CD4-positive, alpha-beta memory T cell (primary cell): ENCODE measurements around the gene PNP. TPM values are rescaled to one million over a fixed set of nuclear protein-coding genes. Genes with fewer than 3 reads are reported as not detected.
"Not testable (repeated sequence)": the region's sequence is repeated elsewhere in the genome, so short reads cannot be mapped to it uniquely, and the experiment has no call there.

Source experiments
- CTCF ChIA-PET: fragments of 350-600 bp; sonication (Branson Sonifier 250); formaldehyde crosslinking; loops from one replicate; lab custom pipeline; 2021; ENCODE audit warnings: inconsistent platforms; ENCODE audit not compliant: partially characterized antibody; lab: Charles Lee
- POLR2A ChIA-PET: fragments of 350-600 bp; sonication (Branson Sonifier 250); formaldehyde crosslinking; loops from one replicate; lab custom pipeline; 2021; ENCODE audit not compliant: partially characterized antibody; lab: Charles Lee
- DNase-seq, 5 donors: peaks; one replicate each; pipeline versions ENCODE4 v3.0.0 to v3.0.0-alpha.2; 2020 to 2022; ENCODE audit warnings: mixed read lengths in 1 of 5
- H3K27ac ChIP-seq: one replicate; pipeline ENCODE4 v1.7.0; 2013; ENCODE audit warnings: low read depth, low read length
- H3K27me3 ChIP-seq: 2 replicates; pipeline ENCODE4 v1.7.0; 2013; ENCODE audit warnings: mild to moderate bottlenecking, low read length, moderate library complexity; ENCODE audit not compliant: insufficient read depth
- H3K36me3 ChIP-seq: 2 replicates; pipeline ENCODE4 v1.7.0; 2013; ENCODE audit warnings: mild to moderate bottlenecking, low read length, moderate library complexity; ENCODE audit not compliant: insufficient read depth
- H3K4me1 ChIP-seq: 2 replicates; pipeline ENCODE4 v1.7.0; 2013; ENCODE audit warnings: mild to moderate bottlenecking, low read length, moderate library complexity; ENCODE audit not compliant: insufficient read depth
- H3K4me3 ChIP-seq, 2 donors: one replicate each; pipeline ENCODE4 v1.7.0; 2013; ENCODE audit warnings: low read length in 2 of 2, mild to moderate bottlenecking in 1 of 2
- H3K9me3 ChIP-seq, 2 donors: one replicate each; pipeline ENCODE4 v1.7.0; 2013; ENCODE audit warnings: low read length in 2 of 2, control low read depth in 1 of 2; ENCODE audit not compliant: control insufficient read depth in 1 of 2
- H3K27ac Mint-ChIP-seq, 7 donors: one replicate each; pipeline ENCODE4 v1.8.0; 2020 to 2021; ENCODE audit warnings: mixed read lengths in 7 of 7, mild to moderate bottlenecking in 6 of 7, inconsistent platforms in 3 of 7, moderate library complexity in 3 of 7
- H3K27me3 Mint-ChIP-seq, 2 donors: one replicate each; pipeline ENCODE4 v1.8.0; 2020 to 2021; ENCODE audit warnings: mixed read lengths in 2 of 2
- H3K36me3 Mint-ChIP-seq, 2 donors: one replicate each; pipeline ENCODE4 v1.8.0; 2020 to 2021; ENCODE audit warnings: mixed read lengths in 2 of 2, inconsistent platforms in 1 of 2, mild to moderate bottlenecking in 1 of 2
- H3K4me1 Mint-ChIP-seq, 4 donors: one replicate each; pipeline ENCODE4 v1.8.0; 2020 to 2021; ENCODE audit warnings: mixed read lengths in 4 of 4, mild to moderate bottlenecking in 1 of 4
- H3K4me3 Mint-ChIP-seq, 8 donors: one replicate each; pipeline ENCODE4 v1.8.0; 2020 to 2021; ENCODE audit warnings: mixed read lengths in 8 of 8, mild to moderate bottlenecking in 7 of 8, moderate library complexity in 6 of 8, inconsistent platforms in 3 of 8
- H3K9me3 Mint-ChIP-seq, 8 donors: one replicate each; pipeline ENCODE4 v1.8.0; 2020 to 2021; ENCODE audit warnings: mixed read lengths in 8 of 8, mild to moderate bottlenecking in 5 of 8, inconsistent platforms in 3 of 8, moderate library complexity in 1 of 8
- intact Hi-C: fragments of 100-400 bp; cut with micrococcal nuclease; formaldehyde crosslinking; loops from one replicate; pipeline ENCODE4 v1.15.1; 2023
- polyA plus RNA-seq, 2 donors: library from polyadenylated mRNA; unstranded; fragments of 300-500 nt; fragmentation: Illumina TruSeq; gene quantifications; one replicate each; pipeline ENCODE4 v1.2.3, GENCODE V29; 2021
- total RNA-seq, 2 experiments: library from RNA; stranded (reverse); gene quantifications; one replicate each; pipeline ENCODE4 v1.2.3, GENCODE V29; 2021

Gene PNP
- total and polyA plus RNA-seq, 4 experiments from 2014 or later = 53.8 to 108 (median 103) TPM

DNA sequence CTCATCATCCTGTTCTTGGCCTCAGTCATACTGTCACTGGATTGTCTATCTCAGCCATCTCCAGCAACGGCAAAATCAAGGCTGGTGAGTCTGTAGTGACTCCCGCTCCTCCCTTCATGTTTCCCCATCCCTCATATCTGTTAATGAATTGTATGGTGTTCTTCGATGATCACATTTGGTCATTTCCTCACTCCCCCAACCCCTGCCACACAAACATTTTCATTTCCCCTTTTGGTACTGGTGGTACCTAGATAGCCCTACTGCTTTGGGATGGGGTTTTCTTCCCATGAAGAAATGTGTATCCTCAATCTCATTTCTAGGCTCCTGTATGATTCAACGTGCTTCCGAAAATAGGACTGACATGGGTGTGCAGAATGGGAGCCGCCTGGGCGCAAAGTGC is 30.5 kb upstream of the PNP start:
- H3K27me3 ChIP-seq = no peaks in the 10 kb centered on the region
- peaks cover 17% of the 10 kb centered on the region for H3K4me1 ChIP-seq
- H3K4me3 ChIP-seq = no peak overlapping the region
- no peaks in the 10 kb centered on the region for H3K9me3 ChIP-seq
- Mint-ChIP-seq H3K9me3 (no peaks in the 10 kb centered on the region), H3K4me1 (peaks cover 9 to 27% (median 15%) of the 10 kb centered on the region in 4 donors), H3K36me3 (peaks cover 1 to 4% of the 10 kb centered on the region in 2 donors), H3K27ac (no peak overlapping the region), H3K27me3 (no peaks in the 10 kb centered on the region), H3K4me3 (no peak overlapping the region)
- CTCF ChIA-PET = interaction anchor here (1.3 kb wide), 1 partner anchor 23 kb away, joined by 4 read pairs; no protein-coding TSS in a partner anchor
- intact Hi-C loops = no loop called here
- H3K36me3 ChIP-seq = no peaks in the 10 kb centered on the region
- no peak overlapping the region for H3K27ac ChIP-seq
- DNase-seq = no peak
- POLR2A ChIA-PET = no interaction called here

DNA sequence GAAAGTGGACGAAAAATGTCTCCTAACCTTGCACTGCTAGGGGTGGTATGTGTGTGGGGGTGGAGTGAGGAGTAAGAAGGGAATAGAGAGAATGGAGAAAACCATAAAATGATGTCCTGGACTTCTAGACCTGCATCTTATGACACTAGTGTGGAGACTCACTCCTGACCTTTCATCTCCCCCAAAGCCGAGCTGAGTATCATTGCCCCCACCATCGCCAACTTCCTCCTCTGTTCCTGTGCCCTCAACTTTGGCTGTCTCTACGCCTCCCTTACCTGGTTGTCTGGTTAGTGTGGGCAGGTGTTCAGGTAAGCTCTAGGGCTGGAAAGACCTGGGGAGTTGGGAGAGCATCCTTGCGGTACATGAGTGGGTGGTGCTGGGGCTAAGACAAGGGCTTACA is 28.7 kb upstream of the PNP start:
- no peaks in the 10 kb centered on the region for H3K9me3 ChIP-seq
- peak overlapping the region in 2 of 7 donors; percentile 53 to 89 for H3K27ac Mint-ChIP-seq
- H3K27ac ChIP-seq = no peak overlapping the region
- intact Hi-C loops = no loop called here
- H3K36me3 ChIP-seq = no peaks in the 10 kb centered on the region
- no peaks in the 10 kb centered on the region for H3K27me3 Mint-ChIP-seq
- no peak for DNase-seq
- H3K4me3 ChIP-seq = no peak overlapping the region
- peaks cover 9 to 27% (median 15%) of the 10 kb centered on the region in 4 donors for H3K4me1 Mint-ChIP-seq
- H3K36me3 Mint-ChIP-seq = peaks cover 1 to 4% of the 10 kb centered on the region in 2 donors
- POLR2A ChIA-PET = interaction anchor here (0.5 to 2.9 kb wide), 2 partner anchors 14 to 776 kb away, joined by 3 to 9 read pairs; partner anchors contain the start of genes APEX1 and OSGEP
- CTCF ChIA-PET = interaction anchor here (3.1 kb wide), 1 partner anchor 25 kb away, joined by 14 read pairs; no protein-coding TSS in a partner anchor
- no peaks in the 10 kb centered on the region for H3K9me3 Mint-ChIP-seq
- no peaks in the 10 kb centered on the region for H3K27me3 ChIP-seq
- peaks cover 17% of the 10 kb centered on the region for H3K4me1 ChIP-seq
- H3K4me3 Mint-ChIP-seq = peak overlapping the region in 1 of 8 donors; percentile 27

DNA sequence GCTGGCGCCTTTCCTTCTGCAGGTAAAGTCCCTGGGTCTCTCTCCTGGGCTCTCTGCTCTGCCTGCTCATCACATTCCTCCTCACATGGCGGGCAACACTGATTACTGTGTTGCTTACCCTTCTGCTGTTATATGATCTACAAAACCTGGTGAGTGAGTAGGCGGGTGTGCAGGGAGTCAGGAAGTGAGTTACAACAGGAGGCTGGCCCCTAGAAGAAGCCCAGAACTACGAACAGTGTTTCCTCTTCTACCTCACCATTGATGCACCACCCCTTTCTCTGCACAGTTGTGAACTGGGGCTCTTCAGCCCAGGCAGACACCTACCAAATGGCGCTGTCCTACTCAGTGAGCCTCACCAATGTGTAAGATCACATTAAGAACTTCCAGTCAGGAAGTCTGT is 28.3 kb upstream of the PNP start:
- Mint-ChIP-seq H3K4me1 (peaks cover 9 to 27% (median 15%) of the 10 kb centered on the region in 4 donors), H3K4me3 (peak overlapping the region in 4 of 8 donors; percentile 14 to 68 (median 35)), H3K36me3 (peaks cover 1 to 4% of the 10 kb centered on the region in 2 donors), H3K9me3 (no peaks in the 10 kb centered on the region), H3K27ac (peak overlapping the region; percentile 53 to 89 (median 68)), H3K27me3 (no peaks in the 10 kb centered on the region)
- POLR2A ChIA-PET = interaction anchor here (0.5 to 2.9 kb wide), 3 partner anchors 14 to 775 kb away, joined by 3 to 9 read pairs (median 5); partner anchors contain the start of genes APEX1, OSGEP and PIP4P1
- Histone ChIP-seq H3K4me1 (peaks cover 17% of the 10 kb centered on the region), H3K36me3 (no peaks in the 10 kb centered on the region), H3K4me3 (no peak overlapping the region), H3K27ac (no peak overlapping the region), H3K27me3 (no peaks in the 10 kb centered on the region), H3K9me3 (no peaks in the 10 kb centered on the region)
- DNase-seq = peak in 3 of 5 donors; percentile 12 to 36 (median 22)
- intact Hi-C loops = no loop called here
- CTCF ChIA-PET = interaction anchor here (1.0 to 3.1 kb wide), 2 partner anchors 26 to 113 kb away, joined by 3 to 14 read pairs; no protein-coding TSS in a partner anchor

DNA sequence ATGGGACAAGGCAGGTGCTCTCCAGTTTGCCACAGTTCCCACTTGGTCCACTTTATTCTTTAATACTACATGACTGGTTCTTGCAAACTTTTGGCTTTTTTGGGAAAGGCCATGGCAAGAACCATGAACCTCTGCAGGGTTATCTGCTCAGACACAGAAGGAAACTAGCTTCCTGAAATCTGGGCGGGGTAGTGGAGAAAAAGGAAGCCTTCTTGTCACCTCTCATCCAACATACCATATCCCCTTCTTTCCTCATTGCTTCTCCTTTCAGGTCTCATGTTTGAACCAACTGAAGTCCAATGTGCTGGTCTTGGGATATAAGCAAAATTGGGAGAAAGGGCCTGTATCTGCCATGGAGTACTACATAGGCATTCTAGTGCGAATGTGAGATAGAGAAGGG is 27.7 kb upstream of the PNP start:
- H3K27me3 Mint-ChIP-seq = no peaks in the 10 kb centered on the region
- peaks cover 9 to 27% (median 15%) of the 10 kb centered on the region in 4 donors for H3K4me1 Mint-ChIP-seq
- Histone ChIP-seq H3K4me1 (peaks cover 17% of the 10 kb centered on the region), H3K27ac (no peak overlapping the region), H3K4me3 (no peak overlapping the region), H3K9me3 (no peaks in the 10 kb centered on the region), H3K27me3 (no peaks in the 10 kb centered on the region), H3K36me3 (peaks cover under 1% of the 10 kb centered on the region)
- H3K27ac Mint-ChIP-seq = peak overlapping the region in 2 of 7 donors; percentile 8 to 16
- peaks cover 1 to 4% of the 10 kb centered on the region in 2 donors for H3K36me3 Mint-ChIP-seq
- no peak for DNase-seq
- H3K9me3 Mint-ChIP-seq = no peaks in the 10 kb centered on the region
- H3K4me3 Mint-ChIP-seq = no peak overlapping the region
- ChIA-PET CTCF (interaction anchor here (1.0 to 3.1 kb wide), 2 partner anchors 26 to 114 kb away, joined by 3 to 14 read pairs; no protein-coding TSS in a partner anchor), POLR2A (interaction anchor here (1.2 to 2.9 kb wide), 2 partner anchors 13 to 20 kb away, joined by 5 to 9 read pairs; partner anchors contain the start of genes APEX1, OSGEP and PIP4P1)
- intact Hi-C loops = no loop called here

DNA sequence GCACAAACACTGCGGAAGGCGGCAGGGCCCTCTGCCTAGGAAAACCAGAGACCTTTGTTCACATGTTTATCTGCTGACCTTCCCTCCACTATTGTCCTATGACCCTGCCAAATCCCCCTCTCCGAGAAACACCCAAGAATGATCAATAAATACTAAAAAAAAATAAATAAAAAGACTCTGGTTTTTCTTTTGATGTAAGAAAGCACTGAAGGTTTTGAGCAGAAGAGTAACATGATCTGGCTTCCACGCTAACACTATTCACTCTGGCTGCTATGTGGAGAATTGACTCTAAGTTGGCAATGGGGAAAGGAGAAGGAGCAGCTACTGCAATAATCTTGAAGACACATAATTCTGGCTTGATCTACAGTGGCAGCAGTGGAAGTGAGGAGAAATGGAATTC is 25.6 kb upstream of the PNP start:
- CTCF ChIA-PET = interaction anchor here (2.9 kb wide), 1 partner anchor 29 kb away, joined by 8 read pairs; no protein-coding TSS in a partner anchor
- DNase-seq, H3K27me3 Mint-ChIP-seq, H3K9me3 Mint-ChIP-seq, H3K9me3 ChIP-seq, H3K27ac Mint-ChIP-seq, H3K27me3 ChIP-seq, H3K4me3 Mint-ChIP-seq, H3K27ac ChIP-seq, H3K4me3 ChIP-seq, POLR2A ChIA-PET, intact Hi-C loops: not testable (repeated sequence)
- H3K4me1 ChIP-seq = peaks cover 17% of the 10 kb centered on the region
- peaks cover 9 to 27% (median 15%) of the 10 kb centered on the region in 4 donors for H3K4me1 Mint-ChIP-seq
- H3K36me3 ChIP-seq = peaks cover 22% of the 10 kb centered on the region
- peaks cover 19 to 22% of the 10 kb centered on the region in 2 donors for H3K36me3 Mint-ChIP-seq

DNA sequence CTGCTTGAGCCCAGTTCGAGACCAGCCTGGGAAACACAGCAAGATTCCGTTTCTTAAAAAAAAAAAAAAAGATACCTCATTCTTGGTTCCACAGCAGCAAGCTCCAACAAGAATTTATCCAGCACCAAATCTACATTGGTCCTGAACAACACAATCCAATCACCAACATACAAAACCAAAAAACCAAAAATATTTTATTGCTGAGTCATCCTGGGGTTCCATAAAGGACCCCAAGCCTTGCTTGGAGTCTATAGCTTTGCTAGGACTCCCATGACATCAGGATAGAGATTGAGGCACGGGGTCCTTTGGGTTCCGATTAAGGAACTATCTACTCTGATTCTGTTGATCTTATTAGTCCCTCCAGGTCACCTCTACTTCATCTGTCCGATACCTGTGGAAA is 22.3 kb upstream of the PNP start:
- no peaks in the 10 kb centered on the region for H3K9me3 ChIP-seq
- H3K36me3 ChIP-seq = peaks cover 48% of the 10 kb centered on the region
- no peak overlapping the region for H3K27ac ChIP-seq
- ChIA-PET POLR2A (no interaction called here), CTCF (no interaction called here)
- H3K27me3 ChIP-seq = no peaks in the 10 kb centered on the region
- DNase-seq = no peak
- intact Hi-C loops = no loop called here
- Mint-ChIP-seq H3K27me3 (no peaks in the 10 kb centered on the region), H3K36me3 (peaks cover 40 to 41% of the 10 kb centered on the region in 2 donors), H3K27ac (no peak overlapping the region), H3K9me3 (no peaks in the 10 kb centered on the region), H3K4me3 (no peak overlapping the region), H3K4me1 (peaks cover 0 to 5% (median 3%) of the 10 kb centered on the region in 4 donors)
- H3K4me3 ChIP-seq = no peak overlapping the region
- no peaks in the 10 kb centered on the region for H3K4me1 ChIP-seq

DNA sequence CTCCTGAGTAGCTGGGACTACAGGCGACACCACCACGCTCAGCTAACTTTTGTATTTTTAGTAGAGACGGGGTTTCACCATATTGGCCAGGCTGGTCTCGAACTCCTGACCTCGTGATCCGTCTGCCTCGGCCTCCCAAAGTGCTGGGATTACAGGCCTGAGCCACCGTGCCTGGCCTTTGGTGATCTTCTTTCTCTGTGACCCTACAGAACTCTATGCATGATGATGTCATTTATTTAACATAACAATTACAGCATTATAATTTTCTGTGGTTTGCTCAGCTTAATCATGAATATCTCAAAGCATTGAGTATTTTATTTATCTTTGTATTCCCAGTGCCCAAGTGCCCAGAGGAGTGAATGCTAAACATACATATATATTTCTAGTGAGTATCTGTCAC is 16.4 kb upstream of the PNP start:
- H3K9me3 ChIP-seq, H3K27ac ChIP-seq, DNase-seq, H3K27me3 Mint-ChIP-seq, H3K9me3 Mint-ChIP-seq, intact Hi-C loops, H3K27me3 ChIP-seq, H3K4me3 ChIP-seq: not testable (repeated sequence)
- peak overlapping the region in 3 of 7 donors; percentile 27 to 79 (median 65) for H3K27ac Mint-ChIP-seq
- H3K4me3 Mint-ChIP-seq = peak overlapping the region in 6 of 8 donors; percentile 16 to 62 (median 50)
- H3K36me3 Mint-ChIP-seq = peaks cover 38 to 52% of the 10 kb centered on the region in 2 donors
- ChIA-PET CTCF (interaction anchor here (0.9 to 1.7 kb wide), 3 partner anchors 39 to 125 kb away, joined by 6 read pairs; partner anchors contain the start of gene TEP1), POLR2A (interaction anchor here (0.7 to 4.7 kb wide), 5 partner anchors 9 to 229 kb away, joined by 3 to 51 read pairs (median 5); partner anchors contain the start of genes PARP2 and TEP1)
- Histone ChIP-seq H3K4me1 (peaks cover 38% of the 10 kb centered on the region), H3K36me3 (peaks cover 57% of the 10 kb centered on the region)
- H3K4me1 Mint-ChIP-seq = peaks cover 2 to 11% (median 7%) of the 10 kb centered on the region in 4 donors
